Measurements from ENCODE around the gene GRID2.

DNA sequence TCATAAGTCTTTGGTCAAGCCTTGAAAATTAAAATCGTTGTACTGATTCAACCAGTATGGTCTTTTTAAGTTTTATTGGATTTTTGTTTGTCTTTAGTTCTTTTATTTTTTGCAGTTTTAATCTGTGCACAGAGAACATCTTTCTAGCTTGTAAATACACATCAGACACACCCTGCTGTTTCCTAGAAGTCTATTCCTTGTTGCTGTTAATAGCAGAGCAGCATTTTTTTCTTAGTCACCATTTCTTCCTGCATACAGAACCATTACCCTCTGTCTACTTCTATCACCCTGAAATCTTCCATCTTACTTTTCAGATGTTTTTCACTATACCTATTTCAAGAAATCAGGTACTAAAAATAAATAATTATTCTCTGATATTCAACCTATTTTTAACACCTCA, 375.4 kb downstream of the GRID2 start:
- no peak for TF ChIP-seq POLR2AphosphoS5 (IDR thresholded peaks at IDR 0.05; ENCODE audit: low read depth, low read length)
- no peak for TF ChIP-seq TAF1 (IDR thresholded peaks at IDR 0.05; ENCODE audit: borderline replicate concordance, low read depth, low read length)
